A172 (cell line): Measurements from ENCODE around the gene UBN1. TPM values are rescaled to one million over a fixed set of nuclear protein-coding genes. Genes with fewer than 3 reads are reported as not detected.
"Not testable (repeated sequence)": the region's sequence is repeated elsewhere in the genome, so short reads cannot be mapped to it uniquely, and the experiment has no call there.

Source experiments
- DNase-seq: peaks from one replicate; pipeline ENCODE4 v3.0.0-alpha.2; 2015; ENCODE audit warnings: low spot score
- total RNA-seq: library from RNA; depleted of rRNA; stranded (reverse); fragments of >200 nt; shearing (Covaris generic); gene quantifications from 2 replicates; pipeline ENCODE4 v1.2.3, GENCODE V29; 2014; rRNA removed

The UBN1 gene
- total RNA-seq, 1 experiment from 2014 or later, result 41.0 TPM

- no peak for DNase-seq
Measured at GRCh38 chr16:4928227-4928626, 80.9 kb downstream of the UBN1 start.

DNA sequence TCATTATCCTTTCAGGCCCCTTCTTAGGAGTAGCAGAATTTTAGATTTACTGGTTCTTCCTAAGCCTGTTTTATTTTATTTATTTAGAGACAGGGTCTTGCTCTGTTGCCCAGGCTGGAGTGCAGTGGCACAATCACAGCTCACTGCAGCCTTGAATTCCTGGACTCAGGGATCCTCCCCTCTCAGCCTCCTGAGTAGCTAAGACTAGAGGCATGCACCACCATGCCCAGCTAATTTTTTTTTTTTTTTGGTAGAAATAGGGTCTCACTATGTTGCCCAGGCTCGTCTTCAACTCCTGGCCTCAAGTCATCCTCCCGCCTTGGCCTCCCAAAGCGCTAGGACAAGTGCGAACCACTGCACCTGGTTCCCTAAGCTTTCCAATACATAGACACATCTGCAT, 82.3 kb downstream of the UBN1 start:
- DNase-seq, result not testable (repeated sequence)

- DNase-seq, result no peak
Measured at GRCh38 chr16:4931381-4931780, 84.1 kb downstream of the UBN1 start.

Other genes with a start within 250 kb of the UBN1 start
- 6.0 and 7.9 TPM in 2 replicates for gene UBALD1, start 232.6 kb upstream of the UBN1 start, total RNA-seq
- gene MGRN1, start 222.7 kb upstream of the UBN1 start, total RNA-seq, result 28.0 and 28.2 TPM in 2 replicates
- gene NUDT16L1, start 153.9 kb upstream of the UBN1 start, total RNA-seq, result 52.4 and 64.6 TPM in 2 replicates
- 12.0 and 19.6 TPM in 2 replicates for gene ANKS3, start 113.2 kb upstream of the UBN1 start, total RNA-seq
- gene DNAAF8, start 112.9 kb upstream of the UBN1 start, total RNA-seq, result 1.7 and 5.2 TPM in 2 replicates
- 19.8 and 25.1 TPM in 2 replicates for gene ZNF500, start 80.3 kb upstream of the UBN1 start, total RNA-seq
- not detected in 2 replicates for gene SEPTIN12, start 59.1 kb upstream of the UBN1 start, total RNA-seq
- gene SMIM22, start 52.1 kb upstream of the UBN1 start, total RNA-seq, result not detected in 2 replicates
- gene ROGDI, start 44.8 kb upstream of the UBN1 start, total RNA-seq, result 25.8 and 33.3 TPM in 2 replicates
- 46.1 and 47.5 TPM in 2 replicates for gene GLYR1, start 193 bp upstream of the UBN1 start, total RNA-seq
- gene PPL, start 89.7 kb downstream of the UBN1 start, total RNA-seq, result 0.81 and 2.0 TPM in 2 replicates
- gene SEC14L5, start 110.8 kb downstream of the UBN1 start, total RNA-seq, result 0.14 TPM in 1 of 2 replicates, not detected in the other
- gene NAGPA, start 186.5 kb downstream of the UBN1 start, total RNA-seq, result 30.0 and 43.0 TPM in 2 replicates
- not detected in 2 replicates for gene C16orf89, start 218.5 kb downstream of the UBN1 start, total RNA-seq
- gene ALG1, start 224.4 kb downstream of the UBN1 start, total RNA-seq, result 39.2 and 48.8 TPM in 2 replicates